HG02938 (cell line): ENCODE results near the gene GBF1.

ENCODE experiments used
- ATAC-seq: cut with Tn5 transposase; IDR thresholded peaks from one replicate; pipeline ENCODE4 v1.9.1; 2021; ENCODE audit warnings: mild to moderate bottlenecking, moderate library complexity; ENCODE audit not compliant: unreplicated experiment

GBF1 gene

DNA sequence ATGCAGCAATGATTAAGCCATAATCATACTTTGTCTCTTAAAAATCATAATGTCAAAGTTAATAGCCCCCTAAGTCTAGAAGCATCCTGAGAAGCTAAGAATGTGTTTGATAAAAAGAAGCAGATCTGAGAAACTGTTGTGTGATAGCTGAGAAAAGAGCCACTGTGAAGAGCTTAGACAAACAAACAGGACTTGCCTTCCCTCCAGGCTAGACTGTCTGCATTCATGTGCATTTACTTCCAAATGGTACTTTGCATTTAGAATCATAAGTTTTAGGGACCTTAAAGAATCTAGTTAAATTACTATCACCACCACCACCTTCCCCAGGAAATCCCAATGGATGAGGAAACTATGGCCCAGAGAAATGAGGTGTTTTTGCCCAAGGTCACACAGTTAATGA lies 87.4 kb downstream of the GBF1 start:
- no peak for ATAC-seq

DNA sequence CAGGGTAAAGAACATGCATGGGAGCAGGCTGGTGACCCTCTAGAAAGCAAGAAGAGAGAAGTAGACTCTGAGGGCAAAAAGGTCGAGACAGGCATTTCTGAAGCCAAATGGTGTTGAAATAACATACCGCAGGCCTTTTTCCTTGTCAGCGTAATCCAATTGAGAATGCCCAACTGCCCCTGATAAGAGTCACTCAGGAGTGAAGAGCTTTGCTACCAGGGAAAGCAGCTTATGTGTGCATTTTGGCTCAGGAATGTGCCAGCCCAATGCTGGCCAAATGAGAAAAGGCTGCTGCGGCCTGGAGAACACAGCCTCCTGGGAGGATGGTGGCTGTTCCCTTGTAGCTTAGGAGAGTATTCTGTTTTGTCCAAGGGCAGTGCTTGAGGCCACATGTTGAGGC lies 88.8 kb downstream of the GBF1 start:
- ATAC-seq = no peak

DNA sequence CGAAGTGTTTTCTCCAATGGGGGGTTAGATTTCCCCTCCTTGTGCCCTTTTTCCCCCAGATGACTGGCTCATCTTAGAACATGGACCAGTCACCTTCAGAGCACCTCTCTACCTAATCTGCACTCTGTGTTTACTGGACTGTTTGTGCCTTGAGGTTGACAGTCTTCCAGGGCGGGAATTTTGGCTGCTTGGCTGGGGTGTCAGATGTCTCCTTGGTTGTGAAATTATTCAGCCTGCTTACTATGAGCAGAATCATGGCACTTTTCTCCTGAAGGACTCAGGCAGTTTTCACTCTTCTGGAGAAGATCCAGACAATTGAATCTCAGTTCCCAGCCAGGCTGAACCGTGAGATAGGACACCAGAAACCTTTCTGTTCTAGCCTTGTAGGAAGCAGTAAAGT lies 89.9 kb downstream of the GBF1 start:
- no peak for ATAC-seq

DNA sequence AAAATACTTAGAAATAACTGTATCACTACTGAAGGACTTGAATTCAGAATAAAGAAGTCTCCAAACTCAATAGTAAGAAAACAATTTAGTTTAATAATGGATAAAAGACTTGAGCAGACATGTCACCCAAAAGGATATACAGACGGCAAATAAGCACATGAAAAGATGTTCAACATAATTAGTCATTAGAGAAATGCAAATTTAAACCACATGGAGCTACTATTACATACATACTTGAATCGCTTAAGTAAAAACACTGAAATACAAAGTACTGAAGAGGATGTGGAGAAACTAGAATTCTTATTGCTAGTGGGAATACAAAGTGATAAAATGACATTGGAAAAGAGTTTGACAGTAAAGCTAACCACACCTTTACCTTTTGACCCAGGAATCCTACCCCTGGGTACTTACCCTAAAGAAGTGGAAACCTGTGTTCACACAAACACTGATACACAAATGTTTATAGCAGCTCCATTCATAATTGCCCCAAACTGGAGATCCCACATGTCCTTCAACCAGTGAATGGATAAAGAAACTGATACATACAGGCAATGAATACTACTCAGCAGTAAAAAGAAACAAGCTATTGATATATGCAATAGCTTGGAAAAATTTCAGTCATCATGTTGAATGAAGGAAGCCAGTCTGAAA lies 95.8 kb downstream of the GBF1 start:
- no peak for ATAC-seq

DNA sequence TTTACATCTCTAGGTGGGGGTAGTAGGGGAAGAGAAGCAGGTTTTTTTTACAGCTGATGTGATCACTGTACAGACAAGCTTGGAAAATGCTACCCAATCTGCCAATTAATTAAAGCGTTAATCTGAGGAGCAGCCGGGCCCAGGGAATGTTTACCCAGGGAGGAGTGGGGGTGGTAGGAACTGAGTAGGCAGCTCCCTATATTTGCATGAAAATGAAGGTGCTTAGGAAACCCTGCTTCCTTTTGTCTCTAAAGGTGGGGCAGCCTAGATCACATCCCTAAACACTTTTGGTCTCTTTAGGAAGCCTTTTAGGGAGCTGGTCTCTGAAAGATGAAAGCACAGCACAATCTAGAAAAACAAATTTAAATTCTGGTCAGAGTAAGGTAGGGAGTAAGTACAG lies 97.1 kb downstream of the GBF1 start:
- no peak for ATAC-seq

DNA sequence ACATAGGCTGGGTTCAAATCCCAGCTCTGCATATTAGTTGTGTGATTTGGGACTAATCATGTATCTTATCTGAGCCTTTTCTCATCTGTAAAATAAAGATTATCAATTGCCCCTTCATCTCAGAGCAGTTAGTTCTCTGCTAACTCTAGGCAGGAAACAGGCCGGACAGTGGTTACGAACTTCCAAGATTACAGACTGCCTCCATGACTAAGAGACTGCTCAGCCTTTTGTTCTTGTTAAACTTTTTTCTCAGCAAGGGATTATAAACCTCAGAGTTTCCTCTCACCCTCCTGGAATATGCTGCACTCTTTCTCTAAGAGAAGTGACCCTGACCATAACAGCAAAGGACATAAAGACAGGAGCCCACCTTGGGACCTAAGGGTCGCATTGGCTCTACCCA lies 97.6 kb downstream of the GBF1 start:
- no peak for ATAC-seq

DNA sequence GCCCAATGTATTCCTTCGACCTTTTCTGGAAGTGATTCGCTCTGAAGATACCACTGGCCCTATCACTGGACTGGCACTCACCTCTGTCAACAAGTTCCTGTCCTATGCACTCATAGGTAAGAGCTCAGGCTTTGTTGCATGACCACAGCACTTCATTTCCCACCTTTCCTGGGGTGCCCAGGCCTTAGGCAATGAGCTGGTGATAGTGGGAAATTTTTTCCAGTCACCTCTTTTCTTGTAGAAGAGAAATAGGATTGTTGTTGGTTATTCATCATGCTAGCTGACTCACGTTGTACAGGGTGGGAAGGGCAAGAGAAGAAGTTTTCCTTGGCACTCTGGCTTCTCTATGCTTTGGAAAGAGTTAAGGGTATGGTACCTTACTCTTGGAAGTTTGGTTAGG lies 98.7 kb downstream of the GBF1 start:
- no peak for ATAC-seq

DNA sequence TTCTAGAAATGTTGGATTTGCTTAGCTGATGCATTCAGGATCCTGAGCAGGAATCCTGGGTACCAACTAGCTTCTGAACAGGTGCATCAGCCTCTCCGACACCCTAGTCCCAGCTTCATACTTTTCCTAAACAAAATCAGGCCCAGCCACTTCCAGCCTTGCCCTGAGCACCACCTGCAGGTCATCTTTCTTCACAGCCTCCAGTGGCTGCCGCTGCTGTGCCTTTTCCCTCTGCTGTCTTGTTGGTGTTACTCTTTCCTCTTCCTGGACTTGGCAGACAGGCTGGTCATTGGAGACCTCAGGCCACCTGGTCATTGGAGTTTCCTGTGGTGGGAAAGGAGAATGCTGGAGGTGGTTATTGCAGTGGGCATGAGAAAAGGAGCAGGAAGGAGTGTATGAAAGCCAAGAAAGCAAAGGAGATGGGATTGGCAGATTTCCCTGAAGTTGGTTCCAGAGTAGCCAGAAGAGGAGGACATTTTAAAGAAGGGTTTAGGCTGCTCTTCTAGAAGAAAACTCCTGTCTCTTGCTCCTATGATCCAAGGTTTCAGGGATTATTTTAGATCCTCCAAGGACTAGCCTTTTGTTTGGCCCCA lies 102.0 kb downstream of the GBF1 start:
- ATAC-seq = no peak

DNA sequence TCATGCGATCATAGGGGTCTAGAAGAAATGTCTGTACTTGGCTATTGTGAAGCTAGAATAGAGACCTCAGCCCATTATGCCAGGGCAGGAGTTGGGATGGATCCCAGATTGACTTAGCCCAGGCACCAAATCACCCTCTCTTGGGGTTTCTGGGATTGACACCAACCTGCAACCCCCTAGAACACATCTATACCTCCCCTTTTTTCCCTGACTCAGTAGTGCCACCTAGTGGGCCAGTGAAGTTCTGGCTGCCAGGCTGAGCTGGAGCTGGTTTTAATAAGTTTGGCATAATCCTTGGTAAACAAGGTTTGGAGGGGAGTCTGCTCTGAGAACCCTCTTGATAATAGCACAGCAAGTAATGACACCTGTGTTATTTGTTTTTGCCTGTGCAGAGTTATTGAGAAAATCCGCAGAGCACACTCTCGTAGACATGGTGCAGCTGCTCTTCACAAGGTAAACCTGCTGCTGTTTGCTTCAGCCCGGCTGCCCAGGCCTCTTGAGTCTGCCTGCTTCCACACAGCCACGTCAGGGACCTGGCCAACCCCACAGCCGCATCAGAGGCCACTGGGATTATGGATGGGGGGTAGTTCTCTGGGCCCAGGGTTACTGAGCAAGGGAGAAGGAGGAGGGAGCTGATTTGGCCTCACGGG lies 106.9 kb downstream of the GBF1 start:
- no peak for ATAC-seq

DNA sequence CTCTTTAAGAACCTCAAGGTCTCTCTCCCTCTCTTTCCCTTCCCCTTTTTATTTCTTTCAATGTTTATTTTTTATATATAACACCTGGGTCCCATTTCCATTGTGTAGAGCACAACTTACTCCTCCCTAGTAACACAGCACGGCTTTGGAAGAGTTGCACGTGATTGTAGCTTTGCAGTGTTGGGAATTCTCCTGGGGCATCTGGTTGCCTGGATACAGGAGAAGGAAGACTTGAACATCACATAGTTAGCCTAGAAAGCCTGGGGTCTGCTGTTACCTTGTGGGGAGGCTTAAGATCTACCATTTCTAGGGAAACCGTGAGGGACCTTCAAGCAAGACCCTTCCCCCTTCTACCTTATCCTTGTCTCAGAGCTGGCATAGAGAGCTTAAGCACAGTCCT lies 109.1 kb downstream of the GBF1 start:
- ATAC-seq = no peak

DNA sequence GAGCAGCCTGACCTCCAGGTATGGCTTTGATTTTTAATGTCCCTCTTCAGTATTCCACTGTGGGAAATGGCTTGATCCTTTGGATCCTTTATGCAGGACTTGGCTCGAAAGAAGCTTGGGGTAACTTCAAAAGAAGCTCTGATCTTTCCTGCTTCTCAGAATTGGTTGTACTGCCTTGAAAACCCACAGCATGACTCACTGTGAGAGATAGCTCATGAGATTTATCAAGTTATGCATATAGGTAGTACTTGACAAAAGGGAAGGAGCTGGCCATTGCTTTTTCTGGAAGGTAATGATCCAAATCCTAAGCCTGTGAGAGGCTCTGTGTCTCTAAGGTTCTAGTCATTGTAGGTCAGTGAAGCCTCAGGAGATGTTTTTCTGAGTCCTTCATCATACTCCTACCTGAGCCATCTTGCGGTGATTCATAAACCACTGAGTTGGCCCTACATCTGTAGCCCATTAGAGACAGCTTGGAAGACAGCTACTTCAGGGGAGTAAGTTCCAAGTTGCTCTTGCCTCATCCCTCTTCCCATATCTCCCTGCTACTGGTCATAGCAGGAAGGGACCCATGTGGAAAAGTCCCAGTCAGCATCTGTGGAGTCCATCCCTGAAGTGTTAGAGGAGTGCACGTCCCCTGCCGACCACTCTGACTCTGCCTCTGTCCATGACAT lies 113.5 kb downstream of the GBF1 start:
- ATAC-seq = no peak

DNA sequence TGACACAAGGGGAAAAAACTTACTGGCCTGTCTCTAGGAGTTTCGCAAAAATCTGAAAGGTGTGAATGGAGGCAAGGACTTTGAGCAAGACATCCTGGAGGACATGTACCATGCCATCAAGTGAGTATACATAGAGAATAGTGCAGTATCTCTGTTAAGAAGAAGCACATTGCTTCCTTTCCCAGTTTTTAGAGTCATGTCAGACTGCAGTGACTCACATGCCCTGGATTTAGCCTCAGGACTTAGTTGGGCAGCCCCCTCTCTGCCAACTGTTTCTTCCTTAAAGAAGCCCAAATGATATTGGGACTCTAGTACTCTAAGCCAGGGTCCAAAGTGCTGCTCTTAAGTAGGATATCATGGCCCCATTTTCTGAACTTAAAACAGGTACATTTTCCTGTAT lies 122.1 kb downstream of the GBF1 start:
- no peak for ATAC-seq

DNA sequence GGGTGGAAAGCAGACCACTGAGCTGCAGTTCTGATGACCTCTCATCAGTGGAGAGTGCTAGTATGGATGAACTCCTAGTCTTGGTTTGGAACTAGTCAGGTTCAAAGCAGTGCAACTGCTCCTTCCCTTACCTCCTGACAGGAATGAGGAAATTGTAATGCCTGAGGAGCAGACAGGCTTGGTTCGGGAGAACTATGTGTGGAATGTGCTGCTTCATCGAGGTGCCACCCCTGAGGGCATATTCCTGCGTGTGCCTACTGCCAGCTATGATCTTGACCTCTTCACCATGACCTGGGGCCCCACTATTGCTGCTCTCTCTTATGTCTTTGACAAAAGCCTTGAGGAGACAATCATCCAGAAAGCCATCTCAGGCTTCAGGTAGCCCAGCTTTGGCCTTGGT lies 122.7 kb downstream of the GBF1 start:
- no peak for ATAC-seq

DNA sequence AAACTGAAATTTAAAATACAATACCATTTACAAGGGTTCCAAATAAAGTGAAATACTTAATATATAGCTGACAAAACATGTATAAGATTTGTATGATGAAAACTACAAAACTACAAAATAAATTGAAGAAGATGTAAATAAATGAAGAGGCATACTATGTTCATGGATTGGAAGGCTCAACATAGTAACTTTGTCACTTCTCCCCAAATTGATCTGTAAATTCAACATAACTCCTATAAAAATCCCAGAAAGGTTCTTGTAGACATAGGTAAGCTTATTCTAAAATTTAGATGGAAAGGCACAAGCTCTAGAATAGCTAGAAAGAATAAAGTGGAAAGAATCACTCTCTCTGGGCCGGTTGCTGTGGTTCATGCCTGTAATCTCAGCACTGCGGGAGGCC lies 126.0 kb downstream of the GBF1 start:
- ATAC-seq = no peak

DNA sequence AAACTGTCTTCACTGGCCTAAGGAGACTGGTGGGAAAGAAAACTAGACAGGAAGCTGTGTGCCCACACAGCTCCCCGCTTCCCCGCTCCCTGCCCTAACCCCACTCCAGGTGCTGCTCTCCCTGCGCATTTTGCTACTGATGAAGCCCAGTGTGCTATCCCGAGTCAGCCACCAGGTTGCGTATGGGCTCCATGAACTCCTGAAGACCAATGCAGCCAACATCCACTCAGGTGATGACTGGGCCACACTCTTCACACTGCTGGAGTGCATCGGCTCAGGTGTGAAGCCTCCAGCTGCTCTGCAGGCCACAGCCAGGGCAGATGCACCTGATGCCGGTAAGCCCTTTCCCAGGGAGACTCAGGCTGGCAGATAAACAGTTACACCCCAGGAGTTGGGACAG lies 129.9 kb downstream of the GBF1 start:
- no peak for ATAC-seq

DNA sequence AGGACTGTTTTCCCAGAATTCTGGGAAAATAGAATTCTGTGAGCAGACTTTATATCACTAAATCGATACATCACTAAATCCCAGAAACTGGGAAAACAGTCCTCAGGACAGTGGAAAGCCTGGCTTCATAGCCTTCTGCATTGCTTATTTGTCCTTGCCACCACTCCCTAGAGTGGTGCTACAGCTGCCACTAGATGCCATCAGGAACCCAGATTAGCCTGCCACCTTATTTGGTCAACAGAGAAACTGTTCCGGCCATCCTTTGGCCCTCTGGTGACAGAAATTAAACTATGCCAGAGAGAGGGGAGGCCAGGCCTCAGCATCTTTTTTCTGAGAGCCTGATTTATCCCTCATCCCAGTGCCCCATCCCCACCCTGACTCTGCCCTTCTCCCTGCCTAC lies 130.5 kb downstream of the GBF1 start:
- no peak for ATAC-seq

DNA sequence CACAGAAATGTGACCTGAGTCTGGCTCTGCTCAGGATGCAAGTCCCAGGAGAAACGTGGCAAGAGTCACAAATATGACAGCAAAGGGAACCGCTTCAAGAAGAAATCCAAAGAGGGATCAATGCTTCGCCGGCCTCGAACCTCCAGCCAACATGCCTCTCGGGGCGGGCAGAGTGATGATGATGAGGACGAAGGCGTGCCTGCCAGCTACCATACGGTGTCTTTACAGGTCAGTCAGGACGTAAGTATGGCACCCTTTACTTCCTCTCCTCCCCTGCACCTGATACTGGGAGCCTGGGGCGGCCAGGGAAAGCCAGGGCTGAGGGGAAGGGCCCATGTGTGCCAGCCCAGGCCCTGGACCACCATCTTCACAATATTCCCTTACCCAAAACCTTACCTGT lies 131.6 kb downstream of the GBF1 start:
- no peak for ATAC-seq

DNA sequence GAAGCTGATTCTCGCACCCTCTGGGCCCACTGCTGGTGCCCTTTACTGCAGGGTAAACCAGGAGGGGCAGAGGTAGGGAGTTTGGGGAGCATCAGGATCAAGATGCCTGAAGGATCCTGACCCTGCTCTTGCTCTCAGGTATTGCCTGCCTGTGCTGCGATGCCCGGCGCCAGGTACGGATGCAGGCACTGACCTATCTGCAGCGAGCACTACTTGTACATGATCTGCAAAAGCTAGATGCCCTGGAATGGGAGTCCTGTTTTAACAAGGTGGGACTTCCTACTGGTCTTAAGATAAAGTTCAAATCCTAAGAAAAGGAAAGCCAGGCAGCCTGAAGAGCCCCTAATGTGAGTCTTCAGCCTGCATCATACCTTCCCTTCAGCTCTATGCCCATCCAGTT lies 134.1 kb downstream of the GBF1 start:
- ATAC-seq = no peak

DNA sequence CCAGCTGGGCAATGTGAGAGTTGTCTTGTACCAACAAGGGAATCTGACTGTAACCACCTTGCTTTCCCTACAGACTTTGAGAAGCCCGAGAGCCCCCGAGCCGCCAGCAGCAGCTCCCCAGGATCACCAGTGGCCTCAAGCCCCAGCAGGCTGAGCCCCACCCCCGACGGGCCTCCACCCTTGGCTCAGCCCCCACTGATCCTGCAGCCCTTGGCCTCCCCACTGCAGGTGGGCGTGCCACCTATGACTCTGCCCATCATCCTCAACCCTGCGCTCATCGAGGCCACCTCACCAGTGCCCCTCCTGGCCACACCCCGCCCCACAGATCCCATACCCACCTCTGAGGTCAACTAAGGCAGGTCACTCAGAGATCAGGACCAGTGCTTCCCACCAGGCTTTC lies 136.7 kb downstream of the GBF1 start:
- ATAC-seq = no peak

DNA sequence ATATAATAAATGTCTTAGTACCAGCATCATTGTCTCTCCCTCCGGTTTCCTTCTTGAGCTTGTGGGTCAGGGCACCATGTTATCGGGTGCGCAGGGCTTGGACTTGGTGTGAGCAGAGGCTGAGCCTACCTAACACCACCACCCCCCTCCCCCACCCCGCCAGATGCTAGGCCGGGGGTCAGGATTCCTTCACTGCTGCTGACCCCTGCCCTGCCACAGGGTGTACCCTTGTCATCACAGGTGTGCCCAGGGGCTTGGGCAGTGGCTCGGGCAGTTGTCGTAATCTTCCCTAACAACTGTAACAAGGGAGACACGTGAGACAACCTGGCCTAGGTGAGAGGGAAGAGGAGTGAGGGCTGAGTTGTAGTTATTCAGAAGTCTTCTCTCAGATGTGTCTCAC lies 137.5 kb downstream of the GBF1 start:
- no peak for ATAC-seq

DNA sequence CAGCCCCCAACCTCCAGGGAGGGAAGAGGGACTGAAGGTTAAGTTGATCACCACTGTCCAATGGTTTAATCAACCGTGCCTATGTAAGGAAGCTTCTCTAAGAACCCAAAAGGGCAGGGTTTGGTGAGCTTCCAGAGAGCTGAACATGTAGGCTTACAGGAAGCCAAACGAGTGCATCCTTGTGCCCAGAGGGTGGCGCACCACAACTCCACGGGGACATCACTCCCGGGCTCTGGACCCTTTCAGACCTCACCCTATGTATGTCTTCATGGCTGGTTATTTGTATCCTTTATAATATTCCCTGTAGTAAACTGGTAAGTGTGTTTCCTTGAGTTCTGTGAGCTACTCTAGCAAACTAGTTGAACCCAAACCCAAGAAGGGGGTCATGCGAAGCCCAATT lies 138.7 kb downstream of the GBF1 start:
- no peak for ATAC-seq
